GM18499 (cell line): Measurements from ENCODE around the gene ACTR3.
"Not testable (repeated sequence)": the region's sequence is repeated elsewhere in the genome, so short reads cannot be mapped to it uniquely, and the experiment has no call there.

Experiments used
- ATAC-seq: cut with Tn5 transposase; IDR thresholded peaks from one replicate; pipeline ENCODE4 v1.9.1; 2021; ENCODE audit warnings: moderate number of reproducible peaks; ENCODE audit not compliant: insufficient read depth, unreplicated experiment

ACTR3 gene

DNA sequence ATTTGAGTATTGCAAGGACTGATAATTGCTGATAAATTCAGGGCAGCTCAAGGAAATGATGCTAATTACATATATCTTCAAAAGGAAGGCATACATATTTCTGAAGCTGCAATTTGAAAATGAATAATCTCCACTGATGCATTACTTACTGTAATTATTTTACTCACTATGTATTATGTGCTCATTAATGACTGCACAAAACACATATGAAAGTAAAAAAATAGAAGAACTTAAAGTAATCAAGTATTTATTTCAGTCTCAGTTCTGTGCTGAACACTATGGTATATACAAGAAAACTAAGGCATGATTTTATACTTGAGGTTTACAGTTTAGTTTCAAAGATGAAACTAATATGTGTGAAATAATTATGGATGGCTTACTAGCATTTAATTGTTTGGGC is 9.3 kb downstream of the ACTR3 start:
- no peak for ATAC-seq

DNA sequence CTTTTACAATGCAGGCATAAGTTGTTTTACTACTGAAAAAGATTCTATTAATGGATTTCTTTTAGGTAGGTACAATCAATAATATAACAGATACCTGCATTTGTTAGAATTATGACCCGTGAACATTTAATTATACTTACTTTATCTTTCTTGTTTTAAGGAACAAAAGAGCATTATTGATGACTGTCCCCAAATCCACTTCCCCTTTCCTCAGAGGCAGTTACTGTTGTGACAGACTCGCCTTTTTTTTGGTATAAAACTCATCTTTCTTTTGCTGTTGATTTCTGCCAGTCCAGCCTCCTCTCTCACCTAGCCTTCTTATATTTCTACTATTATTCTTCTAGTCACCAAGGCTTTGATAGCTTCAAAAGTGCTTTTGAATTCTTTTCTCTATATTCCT is 12.1 kb downstream of the ACTR3 start:
- no peak for ATAC-seq

DNA sequence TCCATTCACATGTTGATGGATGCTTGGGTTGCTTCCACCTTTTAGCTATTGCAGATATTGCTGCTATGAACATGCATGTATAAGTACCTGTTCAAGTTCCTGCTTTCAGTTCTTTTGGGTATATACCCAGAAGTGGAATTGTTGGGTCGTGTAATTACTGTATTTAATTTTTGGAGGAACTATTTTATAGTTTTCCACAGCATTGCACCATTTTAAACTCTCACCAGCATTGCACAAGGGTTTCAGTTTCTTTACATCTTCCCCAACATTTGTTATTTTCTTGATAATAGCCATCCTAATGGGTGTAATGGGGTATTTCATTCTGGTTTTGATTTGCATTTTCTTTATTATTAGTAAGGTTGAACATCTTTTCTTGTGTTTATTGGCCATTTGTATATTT is 16.0 kb downstream of the ACTR3 start:
- ATAC-seq = no peak

DNA sequence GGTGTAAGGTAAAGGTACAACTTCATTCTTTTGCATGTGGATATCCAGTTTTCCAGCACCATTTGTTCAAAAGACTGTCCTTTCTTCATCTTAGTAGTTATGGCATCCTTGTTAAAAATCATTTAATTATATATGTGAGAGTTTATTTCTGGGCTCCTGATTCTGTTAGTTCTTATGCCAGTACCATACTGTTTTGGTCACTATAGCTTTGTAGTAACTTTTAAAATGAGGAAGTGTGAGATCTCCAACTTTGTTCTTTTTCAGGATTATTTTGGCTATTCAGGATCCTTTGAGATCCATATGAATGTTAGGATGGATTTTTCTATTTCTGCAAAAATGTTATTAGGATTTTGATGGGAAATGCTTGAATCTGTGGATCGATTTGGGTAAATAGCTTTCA is 16.8 kb downstream of the ACTR3 start:
- no peak for ATAC-seq

GRCh38 chr2:113907297-113907696 is 17.4 kb downstream of the ACTR3 start:
- ATAC-seq = no peak

- ATAC-seq = no peak
Measured at GRCh38 chr2:113910110-113910717, 20.3 kb downstream of the ACTR3 start.

GRCh38 chr2:113910967-113911678 is 21.2 kb downstream of the ACTR3 start:
- no peak for ATAC-seq

- no peak for ATAC-seq
Measured at GRCh38 chr2:113915082-113915819, 25.4 kb downstream of the ACTR3 start.

GRCh38 chr2:113918229-113918628 is 28.3 kb downstream of the ACTR3 start:
- no peak for ATAC-seq

DNA sequence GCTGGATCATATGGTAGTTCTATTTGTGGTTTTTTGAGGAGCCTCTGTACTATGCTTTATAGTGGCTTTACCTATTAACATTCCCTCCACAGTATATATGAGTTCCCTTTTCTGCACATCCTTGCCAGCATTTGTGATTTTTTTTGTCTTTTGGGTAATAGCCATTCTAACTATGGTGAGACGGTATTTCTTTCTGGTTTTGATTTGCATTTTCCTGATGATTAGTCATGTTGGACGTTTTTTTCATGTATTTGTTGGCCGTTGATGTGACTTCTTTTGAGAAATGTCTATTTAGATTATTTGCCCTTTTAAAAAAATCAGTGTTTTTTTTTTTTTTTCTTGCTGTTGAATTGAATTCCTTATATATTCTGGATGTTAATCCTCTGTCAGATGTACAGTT is 31.1 kb downstream of the ACTR3 start:
- ATAC-seq = no peak

- no peak for ATAC-seq
Measured at GRCh38 chr2:113922335-113922734, 32.4 kb downstream of the ACTR3 start.

GRCh38 chr2:113922784-113923183 is 32.9 kb downstream of the ACTR3 start:
- no peak for ATAC-seq

DNA sequence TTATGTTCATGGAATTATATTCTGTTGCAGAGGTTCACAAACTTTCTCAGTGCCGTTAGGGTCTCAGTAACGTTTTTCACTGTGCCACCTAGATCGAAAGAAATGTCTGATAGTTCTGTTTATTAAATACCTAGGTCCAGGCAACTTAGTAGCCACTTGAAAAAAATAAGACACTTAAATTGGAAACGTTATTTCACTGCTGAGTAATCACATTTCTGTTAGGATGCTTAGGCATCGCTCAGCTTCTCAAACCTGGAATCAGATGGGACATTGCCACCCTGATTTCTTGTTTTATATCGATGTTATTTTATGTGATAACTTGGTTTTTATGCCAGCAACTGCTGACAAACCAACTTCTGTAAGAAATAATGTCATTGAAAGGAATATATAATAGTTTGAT is 36.0 kb downstream of the ACTR3 start:
- ATAC-seq = no peak

- no peak for ATAC-seq
Measured at GRCh38 chr2:113926314-113926713, 36.4 kb downstream of the ACTR3 start.

DNA sequence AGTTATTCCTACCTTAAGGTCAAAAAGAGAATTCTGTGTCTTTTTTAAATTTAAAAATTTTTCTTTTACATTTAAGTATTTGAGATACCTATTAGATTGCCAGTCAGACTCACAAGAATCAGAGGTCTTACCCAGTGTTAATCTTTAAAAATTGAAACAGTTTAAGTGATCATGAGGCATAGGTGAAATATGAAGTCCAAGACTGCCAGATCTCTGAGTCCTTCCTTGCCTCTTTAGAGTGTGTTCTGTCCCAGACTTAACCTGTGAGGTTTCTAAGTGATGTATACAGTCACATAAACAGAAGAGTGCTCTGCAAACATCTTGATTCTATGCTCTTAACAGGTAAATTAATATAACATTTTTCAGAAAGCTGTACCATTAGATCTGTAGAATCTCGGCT is 40.6 kb downstream of the ACTR3 start:
- ATAC-seq = no peak

DNA sequence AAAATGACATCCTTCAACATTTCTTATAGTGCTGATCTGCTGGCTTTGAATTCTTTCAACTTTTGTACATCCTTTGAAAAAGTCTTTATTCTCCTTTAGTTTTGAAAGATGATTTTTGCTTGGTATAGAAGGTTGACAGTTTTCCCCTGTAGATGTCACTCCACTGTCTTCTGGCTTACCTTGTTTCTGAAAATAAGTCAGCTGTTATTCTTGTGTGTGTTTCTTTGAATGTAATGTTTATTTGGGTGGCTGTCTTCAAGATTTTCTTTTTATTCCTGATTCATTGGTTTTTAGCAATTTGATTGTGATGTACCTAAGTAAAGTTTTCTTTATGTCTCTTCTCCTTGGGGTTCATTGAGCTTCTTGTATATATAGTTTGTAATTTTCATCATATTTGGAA is 47.6 kb downstream of the ACTR3 start:
- ATAC-seq = no peak

- no peak for ATAC-seq
Measured at GRCh38 chr2:113940891-113941290, 51.0 kb downstream of the ACTR3 start.

DNA sequence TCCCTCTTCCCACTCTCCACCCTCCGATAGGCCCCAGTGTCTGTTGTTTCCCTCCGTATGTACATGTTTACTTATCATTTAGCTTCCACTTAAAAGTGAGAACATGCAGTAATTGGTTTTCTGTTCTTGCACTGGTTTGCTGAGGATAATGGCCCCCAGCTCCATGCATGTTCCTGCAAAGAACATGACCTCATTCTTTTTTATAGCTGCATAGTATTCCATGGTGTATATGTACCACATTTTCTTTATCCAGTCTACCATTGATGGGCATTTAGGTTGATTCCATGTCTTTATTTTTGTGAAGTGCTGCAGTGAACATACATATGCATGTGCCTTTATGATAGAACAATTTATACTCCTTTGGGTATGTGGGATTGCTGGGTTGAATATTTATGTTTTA is 55.9 kb downstream of the ACTR3 start:
- ATAC-seq = not testable (repeated sequence)

DNA sequence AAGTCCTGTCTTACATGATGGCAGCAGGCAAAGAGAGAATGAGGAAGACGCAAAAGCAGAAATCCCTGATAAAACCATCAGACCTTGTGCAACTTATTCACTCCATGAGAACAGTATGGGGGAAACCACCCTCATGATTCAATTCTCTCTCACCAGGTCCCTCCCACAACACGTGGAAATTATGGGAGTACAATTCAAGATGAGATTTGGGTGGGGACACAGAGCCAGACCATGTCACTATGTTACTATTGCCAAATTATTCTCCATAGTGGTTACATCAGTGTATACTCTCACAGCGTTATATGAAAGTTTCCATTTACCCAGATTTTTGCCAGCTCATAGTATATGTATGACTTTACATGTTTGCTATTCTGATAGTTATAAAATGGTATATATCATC is 61.0 kb downstream of the ACTR3 start:
- not testable (repeated sequence) for ATAC-seq

- no peak for ATAC-seq
Measured at GRCh38 chr2:113961000-113961399, 71.1 kb downstream of the ACTR3 start.

DNA sequence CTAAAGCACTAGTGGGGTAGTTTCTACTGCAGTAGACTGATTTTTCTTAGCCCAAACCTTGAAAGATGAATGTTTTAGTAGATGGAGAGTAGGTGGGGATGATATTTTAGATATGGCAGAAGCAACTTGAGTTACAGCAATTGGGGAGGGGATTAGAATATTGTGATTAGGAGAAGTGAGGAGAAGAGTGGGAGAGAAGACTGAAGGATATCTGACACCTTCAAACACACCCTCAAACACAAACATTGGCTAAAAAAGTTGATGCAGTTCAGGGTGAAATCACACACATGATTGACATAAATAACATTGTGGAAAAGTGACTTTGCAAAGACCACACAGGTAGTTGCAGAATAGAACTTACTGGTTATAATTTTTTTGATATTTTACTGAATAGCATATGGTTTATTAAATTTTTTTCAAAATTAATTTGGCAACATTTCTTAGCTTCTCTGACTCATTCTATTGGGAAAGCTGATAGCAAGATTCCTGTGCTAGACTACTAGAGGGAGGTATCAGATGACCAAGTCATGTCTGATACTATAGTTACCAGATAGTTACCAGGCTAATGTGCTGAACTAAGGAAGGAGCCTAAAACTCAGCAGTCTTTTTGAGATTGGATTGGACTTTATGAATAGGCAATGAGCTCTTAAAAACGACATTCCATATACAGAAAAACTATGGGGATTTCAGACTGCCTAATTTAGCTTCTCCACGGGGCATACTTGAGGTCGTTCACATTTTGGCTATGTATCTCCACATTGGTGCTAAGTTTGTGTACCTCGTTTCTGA is 73.0 kb downstream of the ACTR3 start:
- ATAC-seq = no peak
